Esophagus muscularis mucosa (tissue), 4 donors: Measurements from ENCODE around the gene SEL1L3. TPM values are rescaled to one million over a fixed set of nuclear protein-coding genes. Genes with fewer than 3 reads are reported as not detected.

ENCODE experiments used
- DNase-seq: peaks from one replicate; pipeline ENCODE4 v3.0.0-alpha.2; 2017; ENCODE audit errors: extremely low spot score
- H3K27ac ChIP-seq, 4 donors: fragments of 200-600 bp; sonication (generic); replicated peaks in 1 of 4; 1 replicate in 3 of 4; 2 replicates in 1 of 4; pipeline ENCODE4 v1.5.1; 2016 to 2019; ENCODE audit warnings: mild to moderate bottlenecking in 1 of 4
- H3K27me3 ChIP-seq, 4 donors: fragments of 200-600 bp; sonication (generic); one replicate each; pipeline versions ENCODE4 v1.5.1 to v1.6.0; 2016 to 2019
- H3K36me3 ChIP-seq, 4 donors: fragments of 200-600 bp; sonication (generic); one replicate each; pipeline ENCODE4 v1.5.1; 2016 to 2019
- H3K4me1 ChIP-seq, 4 donors: fragments of 200-600 bp; sonication (generic); one replicate each; pipeline ENCODE4 v1.5.1; 2016 to 2019
- H3K4me3 ChIP-seq, 4 donors: fragments of 200-600 bp; sonication (generic); 1 replicate in 2 of 4; 2 replicates in 2 of 4; pipeline ENCODE4 v1.5.1; 2016 to 2019; ENCODE audit warnings: mild to moderate bottlenecking in 4 of 4, moderate library complexity in 1 of 4
- H3K9me3 ChIP-seq, 4 donors: fragments of 200-600 bp; sonication (generic); 1 replicate in 3 of 4; 2 replicates in 1 of 4; pipeline ENCODE4 v1.5.1; 2016 to 2019
- EP300 ChIP-seq: sonication (generic); formaldehyde crosslinking; IDR thresholded peaks from one replicate; pipeline ENCODE4 v1.6.1; 2017; ENCODE audit warnings: antibody characterized with exemption
- POLR2A ChIP-seq: fragments of 450-650 bp; IDR thresholded peaks from one replicate; pipeline ENCODE4 v1.6.1; 2017; ENCODE audit warnings: antibody characterized with exemption, moderate library complexity, mild to moderate bottlenecking, low read depth
- POLR2AphosphoS5 ChIP-seq, 2 donors: sonication (generic); formaldehyde crosslinking; IDR thresholded peaks; one replicate each; pipeline ENCODE4 v1.6.1; 2017; ENCODE audit warnings: antibody characterized with exemption in 2 of 2
- WGBS: methylation state at CpG from one replicate; pipeline ENCODE4 v1.1.5; 2018; 5-methylcytosine and 5-hydroxymethylcytosine counted together
- intact Hi-C: fragments of 100-400 bp; cut with DNase I; formaldehyde crosslinking; loops from one replicate; pipeline ENCODE4 v1.15.1; 2023
- total RNA-seq, 4 donors: library from RNA; depleted of rRNA; stranded (reverse); fragments of >200 nt; gene quantifications; one replicate each; pipeline versions ENCODE4 v1.1.0 to v1.2.1, GENCODE V29; 2016
- TF ChIP-seq, protein P1 (sequence below), 3 experiments: fragments of 200-600 bp in 2 of 3; fragments of 450-650 bp in 1 of 3; sonication (generic) in 2 of 3; IDR thresholded peaks; one replicate each; pipeline ENCODE4 v1.5.1; 2017 to 2019; ENCODE audit warnings: antibody characterized with exemption in 3 of 3, mild to moderate bottlenecking in 2 of 3, moderate library complexity in 1 of 3

SEL1L3 gene
- total RNA-seq, 4 donors from 2014 or later: 3.3 to 11.7 (median 5.7) TPM

DNA sequence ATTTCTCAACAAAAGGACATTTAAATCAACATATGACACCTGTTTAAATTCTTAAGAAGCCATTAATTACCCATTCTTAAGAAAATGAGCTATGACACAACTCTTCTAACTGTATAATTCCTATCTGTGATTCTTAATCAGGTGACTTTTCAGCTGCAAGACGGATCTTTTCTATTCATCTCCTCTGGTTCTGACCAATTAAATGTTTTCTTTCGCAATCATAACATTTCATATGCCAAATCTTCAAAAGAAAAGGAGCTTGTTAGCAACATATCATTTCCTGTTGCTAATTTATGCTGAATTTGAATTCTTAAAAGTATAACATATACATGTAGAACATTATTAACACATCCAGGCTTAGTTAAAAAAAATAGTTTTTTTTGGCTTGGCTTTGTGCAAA is 62.5 kb downstream of the SEL1L3 start:
- intact Hi-C loops: no loop called here
- Histone ChIP-seq H3K4me3 (no peak overlapping the region), H3K27ac (no peak overlapping the region), H3K9me3 (no peaks in the 10 kb centered on the region), H3K4me1 (no peaks in the 10 kb centered on the region), H3K36me3 (peaks cover 0 to 10% (median 0%) of the 10 kb centered on the region in 4 donors), H3K27me3 (no peaks in the 10 kb centered on the region)
- 88% methylated on average over 2 of the region's 2 CpGs for WGBS
- no peak for DNase-seq
- no peak for TF ChIP-seq POLR2AphosphoS5 (IDR thresholded peaks at IDR 0.05)
- TF ChIP-seq, protein P1, sequence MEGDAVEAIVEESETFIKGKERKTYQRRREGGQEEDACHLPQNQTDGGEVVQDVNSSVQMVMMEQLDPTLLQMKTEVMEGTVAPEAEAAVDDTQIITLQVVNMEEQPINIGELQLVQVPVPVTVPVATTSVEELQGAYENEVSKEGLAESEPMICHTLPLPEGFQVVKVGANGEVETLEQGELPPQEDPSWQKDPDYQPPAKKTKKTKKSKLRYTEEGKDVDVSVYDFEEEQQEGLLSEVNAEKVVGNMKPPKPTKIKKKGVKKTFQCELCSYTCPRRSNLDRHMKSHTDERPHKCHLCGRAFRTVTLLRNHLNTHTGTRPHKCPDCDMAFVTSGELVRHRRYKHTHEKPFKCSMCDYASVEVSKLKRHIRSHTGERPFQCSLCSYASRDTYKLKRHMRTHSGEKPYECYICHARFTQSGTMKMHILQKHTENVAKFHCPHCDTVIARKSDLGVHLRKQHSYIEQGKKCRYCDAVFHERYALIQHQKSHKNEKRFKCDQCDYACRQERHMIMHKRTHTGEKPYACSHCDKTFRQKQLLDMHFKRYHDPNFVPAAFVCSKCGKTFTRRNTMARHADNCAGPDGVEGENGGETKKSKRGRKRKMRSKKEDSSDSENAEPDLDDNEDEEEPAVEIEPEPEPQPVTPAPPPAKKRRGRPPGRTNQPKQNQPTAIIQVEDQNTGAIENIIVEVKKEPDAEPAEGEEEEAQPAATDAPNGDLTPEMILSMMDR (IDR thresholded peaks at IDR 0.05): no peak
- no peak for TF ChIP-seq EP300
- TF ChIP-seq POLR2A: no peak

DNA sequence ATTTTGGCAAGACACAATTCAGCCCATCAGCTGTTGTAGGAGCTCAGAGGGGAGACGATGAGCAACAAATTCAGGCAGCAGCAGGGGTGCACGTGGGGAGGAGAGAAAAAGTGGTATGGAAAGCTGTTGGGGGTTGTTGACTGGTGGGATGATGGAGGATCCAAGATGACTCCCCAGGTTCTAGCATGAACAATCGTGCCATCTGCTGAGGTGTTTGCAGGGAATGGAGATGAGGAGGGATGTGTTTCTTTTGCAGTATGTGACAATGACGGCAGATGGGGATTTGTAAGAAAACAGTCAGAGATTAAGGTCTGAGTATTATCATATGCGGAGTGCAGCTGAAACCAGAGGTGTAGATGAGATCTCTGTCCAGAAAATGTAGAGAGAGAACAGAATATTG is 63.3 kb downstream of the SEL1L3 start:
- intact Hi-C loops: no loop called here
- 83% methylated on average over 5 of the region's 5 CpGs for WGBS
- H3K27me3 ChIP-seq: no peaks in the 10 kb centered on the region
- TF ChIP-seq EP300 (no peak), POLR2AphosphoS5 (IDR thresholded peaks at IDR 0.05) (no peak), POLR2A (no peak)
- TF ChIP-seq, protein P1 (IDR thresholded peaks at IDR 0.05): no peak
- no peak overlapping the region for H3K4me3 ChIP-seq
- H3K9me3 ChIP-seq: no peaks in the 10 kb centered on the region
- no peak for DNase-seq
- H3K27ac ChIP-seq: no peak overlapping the region
- no peaks in the 10 kb centered on the region for H3K4me1 ChIP-seq
- H3K36me3 ChIP-seq: peaks cover 0 to 10% (median 0%) of the 10 kb centered on the region in 4 donors

DNA sequence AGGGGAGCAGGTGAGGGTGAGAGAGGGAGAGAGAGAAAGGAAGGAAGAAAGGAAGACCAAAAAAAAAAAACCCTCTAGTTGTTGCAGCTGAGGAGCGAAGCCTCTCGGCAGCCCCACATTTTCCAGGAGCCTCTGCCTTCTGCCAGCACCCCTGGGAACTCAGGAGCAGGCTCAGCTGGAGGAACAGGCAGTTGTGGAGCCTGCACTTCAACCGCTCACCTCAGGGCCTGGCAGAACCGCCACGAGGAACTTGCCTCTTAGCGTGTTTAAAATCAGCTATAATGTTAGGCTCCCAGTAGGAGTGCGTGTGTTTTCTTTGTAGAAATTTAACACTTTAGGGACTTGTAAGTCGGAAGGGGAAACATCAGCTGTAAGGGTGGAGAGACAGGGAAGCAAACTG is 65.7 kb downstream of the SEL1L3 start:
- DNase-seq: no peak
- peaks cover 0 to 3% (median 0%) of the 10 kb centered on the region in 4 donors for H3K36me3 ChIP-seq
- H3K4me3 ChIP-seq: no peak overlapping the region
- TF ChIP-seq POLR2A (no peak), POLR2AphosphoS5 (IDR thresholded peaks at IDR 0.05) (no peak), EP300 (no peak)
- TF ChIP-seq, protein P1 (IDR thresholded peaks at IDR 0.05): no peak
- H3K9me3 ChIP-seq: no peaks in the 10 kb centered on the region
- H3K4me1 ChIP-seq: no peaks in the 10 kb centered on the region
- no peak overlapping the region for H3K27ac ChIP-seq
- intact Hi-C loops: no loop called here
- 56% methylated on average over 8 of the region's 8 CpGs for WGBS
- no peaks in the 10 kb centered on the region for H3K27me3 ChIP-seq

DNA sequence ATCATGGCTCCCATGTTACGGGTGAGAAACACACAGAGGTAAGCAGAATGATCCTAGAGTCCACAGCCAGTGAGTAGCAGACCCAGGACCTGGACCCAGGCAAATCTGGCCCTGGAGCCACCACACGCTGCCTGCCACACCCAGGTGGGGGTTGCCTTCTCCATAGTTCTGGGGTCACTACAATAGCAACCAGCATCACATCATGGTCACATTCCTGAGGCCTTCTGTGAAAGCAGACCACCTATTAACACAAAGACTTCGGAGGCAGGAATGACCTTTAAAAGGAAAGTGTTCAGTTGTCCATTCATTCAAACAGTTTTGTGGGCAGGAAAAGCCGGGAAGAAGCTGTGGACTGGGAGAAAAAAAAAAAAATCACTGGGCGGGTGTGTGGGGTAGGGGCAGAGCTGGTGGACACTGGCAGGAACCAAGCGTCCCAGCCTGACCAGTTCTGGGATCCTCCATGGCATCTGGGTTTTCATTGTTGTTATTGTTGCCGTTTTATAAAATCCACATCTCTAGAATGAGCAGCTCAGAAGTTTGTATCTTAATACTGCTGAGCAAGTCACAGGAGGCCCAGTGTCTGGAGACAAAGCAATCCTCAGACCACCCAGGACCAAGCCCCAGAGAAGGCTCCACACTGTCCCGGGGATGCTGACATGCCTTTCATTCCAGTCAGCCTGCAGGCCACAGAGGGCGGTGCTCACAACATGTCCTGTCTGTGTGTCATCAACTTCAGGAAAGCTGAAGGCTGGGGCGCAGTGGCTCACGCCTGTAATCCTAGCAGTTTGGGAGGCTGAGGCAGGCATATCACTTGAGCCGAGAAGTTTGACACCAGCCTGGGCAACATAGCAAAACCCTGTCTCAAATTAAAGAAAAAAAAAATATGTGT is 67.0 kb downstream of the SEL1L3 start:
- no peak for DNase-seq
- Histone ChIP-seq H3K4me3 (no peak overlapping the region), H3K27me3 (no peaks in the 10 kb centered on the region), H3K36me3 (no peaks in the 10 kb centered on the region), H3K27ac (no peak overlapping the region), H3K4me1 (no peaks in the 10 kb centered on the region), H3K9me3 (no peaks in the 10 kb centered on the region)
- WGBS: 81% methylated on average over 11 of the region's 12 CpGs
- intact Hi-C loops: no loop called here
- no peak for TF ChIP-seq POLR2A
- no peak for TF ChIP-seq POLR2AphosphoS5 (IDR thresholded peaks at IDR 0.05)
- TF ChIP-seq, protein P1 (IDR thresholded peaks at IDR 0.05): no peak
- no peak for TF ChIP-seq EP300
